ENCODE data around the gene BMERB1. TPM values are rescaled to one million over a fixed set of nuclear protein-coding genes. Genes with fewer than 3 reads are reported as not detected.

BMERB1 gene
- total RNA-seq, 1 donor from 2014 or later, result 16.1 TPM

GRCh38 chr16:15616475-15617165 lies 182.2 kb downstream of the BMERB1 start:
- Histone ChIP-seq H3K4me1 (no peaks in the 10 kb centered on the region), H3K27me3 (ENCODE audit: low read depth) (no peaks in the 10 kb centered on the region), H3K36me3 (peaks cover 100% of the 10 kb centered on the region), H3K9me3 (no peaks in the 10 kb centered on the region), H3K27ac (no peak overlapping the region), H3K4me3 (no peak overlapping the region)
- ATAC-seq, result no peak
- intact Hi-C loops (cut with DNase I), result no loop called here
- no peak for DNase-seq
- TF ChIP-seq, protein P1, sequence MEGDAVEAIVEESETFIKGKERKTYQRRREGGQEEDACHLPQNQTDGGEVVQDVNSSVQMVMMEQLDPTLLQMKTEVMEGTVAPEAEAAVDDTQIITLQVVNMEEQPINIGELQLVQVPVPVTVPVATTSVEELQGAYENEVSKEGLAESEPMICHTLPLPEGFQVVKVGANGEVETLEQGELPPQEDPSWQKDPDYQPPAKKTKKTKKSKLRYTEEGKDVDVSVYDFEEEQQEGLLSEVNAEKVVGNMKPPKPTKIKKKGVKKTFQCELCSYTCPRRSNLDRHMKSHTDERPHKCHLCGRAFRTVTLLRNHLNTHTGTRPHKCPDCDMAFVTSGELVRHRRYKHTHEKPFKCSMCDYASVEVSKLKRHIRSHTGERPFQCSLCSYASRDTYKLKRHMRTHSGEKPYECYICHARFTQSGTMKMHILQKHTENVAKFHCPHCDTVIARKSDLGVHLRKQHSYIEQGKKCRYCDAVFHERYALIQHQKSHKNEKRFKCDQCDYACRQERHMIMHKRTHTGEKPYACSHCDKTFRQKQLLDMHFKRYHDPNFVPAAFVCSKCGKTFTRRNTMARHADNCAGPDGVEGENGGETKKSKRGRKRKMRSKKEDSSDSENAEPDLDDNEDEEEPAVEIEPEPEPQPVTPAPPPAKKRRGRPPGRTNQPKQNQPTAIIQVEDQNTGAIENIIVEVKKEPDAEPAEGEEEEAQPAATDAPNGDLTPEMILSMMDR (IDR thresholded peaks at IDR 0.05), result no peak

GRCh38 chr16:15617901-15618300 lies 183.5 kb downstream of the BMERB1 start:
- ATAC-seq (no peak), DNase-seq (no peak)
- Histone ChIP-seq H3K27ac (no peak overlapping the region), H3K4me3 (no peak overlapping the region), H3K27me3 (ENCODE audit: low read depth) (no peaks in the 10 kb centered on the region), H3K4me1 (no peaks in the 10 kb centered on the region), H3K9me3 (no peaks in the 10 kb centered on the region), H3K36me3 (peaks cover 100% of the 10 kb centered on the region)
- intact Hi-C loops (cut with DNase I), result no loop called here
- TF ChIP-seq, protein P1 (IDR thresholded peaks at IDR 0.05), result no peak

DNA sequence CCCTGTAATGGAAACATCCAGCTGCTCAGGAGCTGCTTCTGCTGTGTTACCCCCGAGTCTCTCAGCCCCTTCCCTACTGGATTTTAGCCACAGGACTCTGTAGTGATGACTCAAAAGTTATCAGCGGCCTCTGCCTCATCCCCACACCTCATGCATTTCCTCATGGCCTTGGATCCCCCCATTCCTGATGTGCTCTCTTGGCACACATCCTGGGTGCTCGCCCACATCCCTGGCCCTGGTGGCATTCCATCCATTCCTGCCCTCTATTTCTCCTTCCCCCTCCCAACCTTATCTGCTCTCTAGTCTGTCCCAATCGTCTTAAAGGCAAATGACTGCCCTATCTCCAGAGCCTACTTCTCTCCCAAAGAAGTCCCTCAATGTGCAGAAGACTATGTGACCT lies 184.0 kb downstream of the BMERB1 start:
- intact Hi-C loops (cut with DNase I), result no loop called here
- ATAC-seq, result peak in 1 of 2 donors; percentile 19
- H3K36me3 ChIP-seq, result peaks cover 100% of the 10 kb centered on the region
- H3K4me3 ChIP-seq, result no peak overlapping the region
- DNase-seq, result no peak
- H3K27me3 ChIP-seq (ENCODE audit: low read depth), result no peaks in the 10 kb centered on the region
- TF ChIP-seq, protein P1 (IDR thresholded peaks at IDR 0.05), result no peak
- no peak overlapping the region for H3K27ac ChIP-seq
- H3K4me1 ChIP-seq, result no peaks in the 10 kb centered on the region
- H3K9me3 ChIP-seq, result no peaks in the 10 kb centered on the region

DNA sequence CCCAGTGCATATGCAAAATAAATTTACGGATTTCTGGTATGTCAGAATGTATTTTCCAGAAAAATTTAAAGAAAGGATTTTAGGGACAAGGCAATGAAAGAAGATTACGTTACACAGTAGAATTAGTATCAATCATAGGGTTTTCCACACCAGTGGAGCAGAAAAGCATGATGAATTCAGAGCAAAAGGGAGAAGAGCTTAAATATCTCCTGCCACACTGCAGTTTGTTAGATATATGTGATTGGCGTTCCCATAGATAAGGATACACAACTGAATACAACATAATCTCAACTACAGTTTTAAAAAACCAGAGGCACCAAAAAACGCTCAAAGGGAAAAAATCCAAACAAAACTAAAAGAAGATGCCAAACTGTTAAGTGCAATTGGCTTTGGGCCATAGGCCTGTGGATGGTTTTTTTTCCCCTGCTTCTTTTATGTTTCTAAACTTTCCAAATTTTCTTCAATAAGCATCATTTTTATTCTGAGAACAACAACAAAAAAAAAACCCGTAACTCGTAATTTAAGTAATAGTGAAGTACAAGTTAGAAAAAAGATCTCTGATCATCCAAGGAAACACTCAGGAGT lies 186.3 kb downstream of the BMERB1 start:
- Histone ChIP-seq H3K27me3 (ENCODE audit: low read depth) (no peaks in the 10 kb centered on the region), H3K4me1 (no peaks in the 10 kb centered on the region), H3K4me3 (no peak overlapping the region), H3K27ac (no peak overlapping the region), H3K9me3 (no peaks in the 10 kb centered on the region), H3K36me3 (peaks cover 100% of the 10 kb centered on the region)
- intact Hi-C loops (cut with DNase I), result no loop called here
- TF ChIP-seq, protein P1 (IDR thresholded peaks at IDR 0.05), result no peak
- DNase-seq, result no peak
- ATAC-seq, result no peak

DNA sequence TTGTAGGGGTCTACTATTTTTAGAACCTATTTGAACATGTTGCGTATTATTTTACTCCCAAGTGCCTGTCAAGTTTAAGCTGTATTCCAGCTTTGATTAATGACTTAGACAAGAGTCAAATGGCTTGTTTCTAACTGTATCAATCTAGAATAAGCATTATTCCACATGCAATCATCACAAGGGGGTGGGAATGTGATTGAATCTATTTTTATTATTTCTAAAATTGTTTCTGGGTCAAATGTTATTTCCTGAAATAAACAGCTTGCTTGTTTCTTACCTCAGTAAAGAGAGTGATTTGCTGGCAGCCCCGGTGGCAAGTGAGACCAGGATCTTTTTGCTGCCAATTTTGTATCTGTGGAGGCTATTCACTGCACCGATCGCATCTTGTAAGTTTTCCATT lies 187.1 kb downstream of the BMERB1 start:
- intact Hi-C loops (cut with DNase I), result no loop called here
- H3K4me1 ChIP-seq, result no peaks in the 10 kb centered on the region
- H3K9me3 ChIP-seq, result no peaks in the 10 kb centered on the region
- TF ChIP-seq, protein P1 (IDR thresholded peaks at IDR 0.05), result no peak
- H3K4me3 ChIP-seq, result no peak overlapping the region
- ATAC-seq (no peak), DNase-seq (no peak)
- H3K36me3 ChIP-seq, result peaks cover 100% of the 10 kb centered on the region
- no peak overlapping the region for H3K27ac ChIP-seq
- no peaks in the 10 kb centered on the region for H3K27me3 ChIP-seq (ENCODE audit: low read depth)

All from lower lobe of right lung (tissue), 2 donors.